Erythroblast (primary cell): Measurements from ENCODE around the gene FYN.

Experiments
- GATA1 ChIP-seq: IDR thresholded peaks from 2 replicates; pipeline ENCODE4 v1.6.1; 2011; ENCODE audit warnings: low read depth, mild to moderate bottlenecking, control low read depth, low read length, moderate library complexity
- POLR2A ChIP-seq: IDR thresholded peaks from 2 replicates; pipeline ENCODE4 v1.6.1; 2011; ENCODE audit warnings: mild to moderate bottlenecking, low read length

GRCh38 chr6:111789598-111789997 lies 83.7 kb downstream of the FYN start:
- TF ChIP-seq POLR2A (no peak), GATA1 (no peak)
